ENCODE data around the gene HYPK.
"Not testable (repeated sequence)": the region's sequence is repeated elsewhere in the genome, so short reads cannot be mapped to it uniquely, and the experiment has no call there.

The HYPK gene

GRCh38 chr15:43796566-43796965 lies 3.8 kb upstream of the HYPK start:
- DNase-seq (ENCODE audit: low spot score), result no peak
- TF ChIP-seq CTCF (IDR thresholded peaks at IDR 0.05; ENCODE audit: extremely low read depth, missing control alignments), result no peak

DNA sequence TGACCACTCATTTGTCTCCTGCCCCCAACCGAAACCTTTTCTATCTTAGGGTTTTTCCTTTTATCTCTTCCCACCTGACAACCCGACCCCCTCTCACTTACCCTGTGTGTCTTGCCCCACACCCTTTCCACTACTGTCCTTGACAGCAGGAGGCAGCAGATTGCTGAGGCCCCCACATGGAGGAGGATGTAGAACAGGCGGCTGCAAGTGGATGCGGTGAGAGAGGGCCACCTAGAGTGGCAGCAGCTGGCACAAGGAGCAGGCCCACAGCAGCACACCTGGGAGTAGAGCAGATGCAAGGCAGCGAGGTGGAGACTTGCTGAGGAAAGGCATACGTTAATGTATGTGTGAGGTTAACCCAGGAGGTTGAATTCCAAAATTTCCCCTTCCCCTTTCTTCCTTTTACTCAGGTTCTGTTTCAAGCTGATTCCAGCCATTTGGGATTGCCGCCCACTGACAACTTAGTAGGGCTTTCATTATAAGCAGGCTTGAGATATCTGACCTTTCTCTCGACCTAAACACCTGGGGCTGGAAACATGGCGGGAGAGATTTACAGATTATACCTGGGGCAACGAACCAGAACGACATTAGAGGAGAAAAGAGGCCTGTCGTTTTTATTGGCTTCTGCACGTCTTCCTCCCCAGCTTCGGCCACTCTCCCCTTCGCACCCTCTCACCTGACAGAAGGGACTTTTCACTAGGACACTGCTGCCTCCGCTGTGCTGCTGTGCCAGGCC lies 1.0 kb upstream of the HYPK start:
- no peak for DNase-seq (ENCODE audit: low spot score)
- TF ChIP-seq CTCF (IDR thresholded peaks at IDR 0.05; ENCODE audit: extremely low read depth, missing control alignments), result peak; percentile 9

DNA sequence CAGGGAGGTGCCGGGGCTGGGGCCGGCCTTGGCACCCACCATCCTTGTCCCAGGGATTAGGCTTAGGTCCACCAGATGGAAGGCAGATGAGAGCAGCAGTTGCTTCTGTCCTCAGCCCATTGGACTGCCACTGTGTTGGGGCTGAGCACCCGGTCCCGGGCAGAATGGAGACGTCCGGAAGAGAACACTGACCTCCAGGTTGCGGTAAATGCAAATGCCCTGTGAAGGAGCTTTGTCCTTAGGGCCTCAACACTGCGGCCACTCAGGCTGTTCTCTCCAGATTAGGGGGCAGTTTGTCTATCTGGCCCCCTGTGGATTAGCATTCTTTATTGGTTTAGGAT lies 484 bp upstream of the HYPK start, which contains the start of gene SERINC4:
SERINC4 (minus strand) TSS at position 276 of the 341 bp plus-strand sequence; CDS start at position 42, 234 bp downstream.
- TF ChIP-seq CTCF (IDR thresholded peaks at IDR 0.05; ENCODE audit: extremely low read depth, missing control alignments), result no peak
- no peak for DNase-seq (ENCODE audit: low spot score)

GRCh38 chr15:43802676-43803075 lies 2.3 kb downstream of the HYPK start:
- not testable (repeated sequence) for DNase-seq (ENCODE audit: low spot score)

DNA sequence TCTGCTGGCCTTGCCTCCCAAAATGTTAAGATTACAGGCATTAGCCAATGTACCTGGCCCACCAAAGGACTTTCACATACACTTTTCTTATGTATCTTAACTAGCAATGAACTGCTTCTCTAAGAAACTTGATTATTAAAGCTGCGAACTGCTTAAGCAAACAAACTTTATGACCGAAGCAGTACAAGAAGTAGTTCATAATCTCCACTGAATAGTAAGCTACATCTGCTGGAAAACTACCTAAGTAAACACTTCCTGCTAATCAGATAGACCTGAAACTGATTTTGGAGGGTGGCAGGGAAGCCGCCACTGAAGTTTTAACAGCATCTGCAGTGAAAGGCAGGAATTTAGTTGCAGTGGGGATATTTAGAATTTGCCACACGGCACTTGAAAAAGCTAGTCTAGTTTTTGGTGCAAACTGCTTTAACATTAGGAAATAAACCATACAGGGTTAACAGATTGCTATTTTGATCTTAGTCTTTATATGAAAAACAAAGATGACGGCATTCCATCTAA lies 8.1 kb downstream of the HYPK start:
- TF ChIP-seq CTCF (IDR thresholded peaks at IDR 0.05; ENCODE audit: extremely low read depth, missing control alignments), result no peak
- DNase-seq (ENCODE audit: low spot score), result no peak

DNA sequence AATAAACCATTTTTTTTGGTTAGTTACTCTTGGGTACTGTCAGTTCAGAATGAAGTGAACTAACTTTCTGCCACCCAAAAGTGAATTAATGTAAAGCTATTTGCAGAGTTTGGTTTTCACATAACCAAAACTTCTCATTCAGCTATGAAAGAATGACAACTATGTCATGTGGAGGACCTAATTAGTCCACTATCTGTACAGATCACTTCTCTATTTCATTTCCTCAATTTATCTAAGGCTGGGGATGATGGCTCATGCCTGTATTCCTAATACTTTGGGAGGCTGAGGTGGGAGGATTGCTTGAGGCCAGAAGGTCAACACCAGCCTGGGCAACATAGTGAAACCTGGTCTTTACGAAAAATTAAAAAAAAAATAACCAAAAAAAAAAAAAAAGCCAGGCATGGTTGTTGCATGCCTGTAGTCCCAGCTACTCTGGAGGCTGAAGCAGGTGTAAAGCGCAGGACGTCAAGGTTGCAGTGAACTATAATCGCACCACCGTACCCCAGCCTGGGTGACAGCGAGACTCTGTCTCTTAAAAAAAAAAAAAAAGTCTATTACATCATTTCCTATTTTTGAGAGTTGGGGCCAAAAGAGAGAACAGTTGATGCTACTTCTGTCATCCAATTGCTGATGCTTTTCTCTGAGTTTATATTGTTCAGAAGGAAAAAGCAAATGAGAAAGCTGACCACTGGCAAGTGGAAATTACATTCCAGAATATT lies 8.7 kb downstream of the HYPK start:
- no peak for TF ChIP-seq CTCF (IDR thresholded peaks at IDR 0.05; ENCODE audit: extremely low read depth, missing control alignments)
- DNase-seq (ENCODE audit: low spot score), result peak; percentile 45

DNA sequence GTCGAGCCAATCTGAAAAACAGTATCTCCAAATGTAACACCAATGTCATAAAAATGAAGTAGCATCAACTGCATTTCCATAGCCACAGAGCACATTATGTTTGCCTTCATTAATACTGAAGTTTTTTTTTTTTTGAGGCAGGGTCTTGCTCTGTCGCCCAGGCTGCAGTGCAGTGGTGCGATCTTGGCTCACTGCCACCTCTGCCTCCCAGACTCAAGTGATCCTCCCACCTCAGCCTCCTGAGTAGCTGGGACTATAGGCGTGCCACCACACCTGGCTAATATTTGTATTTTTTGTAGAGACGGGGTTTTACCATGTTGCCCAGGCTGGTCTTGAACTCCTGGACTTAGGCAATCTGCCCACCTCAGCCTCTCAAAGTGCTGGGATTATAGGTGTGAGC lies 14.7 kb downstream of the HYPK start:
- not testable (repeated sequence) for DNase-seq (ENCODE audit: low spot score)

- TF ChIP-seq CTCF (IDR thresholded peaks at IDR 0.05; ENCODE audit: extremely low read depth, missing control alignments), result no peak
- DNase-seq (ENCODE audit: low spot score), result no peak
Measured at GRCh38 chr15:43821505-43821904, 21.1 kb downstream of the HYPK start.

All from GM20000 (cell line).